ENCODE data around the gene ADAM19.
"Not testable (repeated sequence)": the region's sequence is repeated elsewhere in the genome, so short reads cannot be mapped to it uniquely, and the experiment has no call there.

The ADAM19 gene

DNA sequence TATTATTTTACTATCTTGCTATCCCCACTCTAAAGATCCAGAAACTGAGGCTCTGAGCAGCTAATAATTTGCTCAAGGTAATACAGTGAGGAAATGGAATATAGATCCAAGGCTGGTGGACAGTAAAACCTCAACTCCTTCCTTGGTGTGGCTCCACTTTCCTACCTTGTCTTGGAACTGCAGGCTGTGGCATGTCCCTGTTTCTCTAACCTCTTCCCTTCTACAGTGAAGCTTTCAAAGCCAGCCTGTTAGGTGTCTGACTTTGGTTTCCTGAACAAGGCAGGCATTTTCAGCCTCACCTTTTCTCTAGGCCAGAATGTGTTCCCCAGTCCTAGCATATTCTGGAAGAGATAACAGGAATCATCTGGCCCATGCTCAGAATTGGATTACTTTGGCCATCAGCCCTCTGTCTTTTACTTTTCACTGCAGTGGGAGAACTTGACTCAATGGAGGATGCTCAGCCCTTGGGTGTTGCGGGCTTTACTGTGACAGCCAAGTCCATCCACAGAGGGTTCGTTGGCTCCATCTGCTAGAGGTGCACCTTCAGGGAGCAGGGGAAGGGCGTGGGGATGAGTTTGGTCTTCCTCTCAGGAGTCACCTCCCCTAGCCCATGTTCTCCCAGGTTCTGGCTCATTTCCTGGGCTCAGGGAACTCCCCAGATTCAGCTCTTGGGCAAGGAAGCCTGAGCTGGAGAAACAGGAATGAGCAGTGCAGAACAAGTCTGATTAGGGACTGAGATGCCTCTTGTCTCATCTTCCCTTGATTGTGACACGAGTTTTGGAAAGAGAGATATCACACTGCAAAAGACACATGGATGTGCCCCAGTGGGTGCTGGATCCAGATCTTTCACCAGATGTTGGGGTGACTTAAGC, 114.4 kb downstream of the ADAM19 start:
- no peak for DNase-seq (ENCODE audit: low read depth)

DNA sequence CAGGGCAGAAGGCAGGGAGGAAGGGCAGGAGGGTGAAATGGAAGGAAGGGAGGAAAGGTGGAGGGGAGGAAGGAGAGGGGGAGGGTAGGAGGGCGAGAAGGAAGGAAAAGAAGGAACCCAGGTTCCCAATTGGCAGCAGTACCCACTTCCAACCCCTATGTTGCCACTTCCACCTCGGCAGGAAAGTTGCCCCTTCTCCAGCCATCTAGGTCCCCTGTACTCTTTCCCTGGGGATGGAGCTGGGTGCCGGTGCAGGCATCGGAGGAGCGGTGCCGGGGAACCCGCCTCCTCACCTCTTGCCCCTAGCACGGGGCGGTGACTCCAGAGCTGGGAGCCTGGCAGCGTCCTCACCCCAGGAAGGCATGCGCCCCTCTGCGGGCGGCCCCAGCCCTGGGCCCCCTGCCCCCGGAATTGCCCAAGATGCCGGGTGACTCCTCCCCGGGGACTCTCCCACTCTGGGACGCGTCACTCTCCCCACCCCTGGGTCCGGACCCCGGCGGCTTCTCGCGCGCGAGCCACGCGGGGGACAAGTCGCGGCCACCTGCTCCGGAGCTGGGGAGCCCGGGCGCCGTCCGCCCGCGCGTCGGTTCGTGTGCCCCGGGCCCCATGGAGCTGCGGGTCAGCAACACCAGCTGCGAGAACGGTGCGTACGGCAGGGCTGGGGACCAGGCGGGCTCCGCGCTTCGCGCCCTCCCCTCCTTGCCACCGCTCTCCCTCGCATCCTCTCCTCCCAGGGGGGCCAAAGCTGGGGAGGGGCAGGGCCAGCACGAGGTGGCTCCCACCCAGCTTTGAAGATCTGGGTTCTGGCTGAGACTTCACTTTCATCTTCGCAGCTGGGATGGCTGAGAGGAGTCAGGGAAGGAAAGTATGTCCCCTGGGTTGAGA, 115.6 kb downstream of the ADAM19 start, which contains the start of gene NIPAL4:
Gene NIPAL4 (plus strand): TSS at position 499 of the 885 bp plus-strand sequence. CDS start 108 bp downstream, at position 607.
- no peak for DNase-seq (ENCODE audit: low read depth)

DNA sequence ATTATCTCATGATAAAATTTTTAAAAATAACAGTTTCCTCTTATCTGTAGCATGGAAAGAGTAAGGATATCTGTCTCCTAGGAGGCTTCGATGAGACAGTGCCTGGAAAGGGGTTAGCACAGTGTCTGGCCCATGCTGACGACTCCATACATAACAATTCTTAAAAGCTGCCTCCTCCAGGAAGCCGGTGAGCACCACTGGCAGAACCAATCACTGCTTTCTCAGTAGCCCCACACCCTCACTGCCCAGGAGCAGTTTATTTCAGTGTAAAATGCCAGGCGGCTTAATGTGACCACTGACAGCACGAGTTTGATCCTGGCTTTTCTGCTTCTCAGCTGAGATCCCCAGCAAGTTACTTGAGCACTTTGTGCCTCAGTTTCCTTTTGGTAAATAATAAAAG, 116.7 kb downstream of the ADAM19 start:
- DNase-seq (ENCODE audit: low read depth), result no peak

DNA sequence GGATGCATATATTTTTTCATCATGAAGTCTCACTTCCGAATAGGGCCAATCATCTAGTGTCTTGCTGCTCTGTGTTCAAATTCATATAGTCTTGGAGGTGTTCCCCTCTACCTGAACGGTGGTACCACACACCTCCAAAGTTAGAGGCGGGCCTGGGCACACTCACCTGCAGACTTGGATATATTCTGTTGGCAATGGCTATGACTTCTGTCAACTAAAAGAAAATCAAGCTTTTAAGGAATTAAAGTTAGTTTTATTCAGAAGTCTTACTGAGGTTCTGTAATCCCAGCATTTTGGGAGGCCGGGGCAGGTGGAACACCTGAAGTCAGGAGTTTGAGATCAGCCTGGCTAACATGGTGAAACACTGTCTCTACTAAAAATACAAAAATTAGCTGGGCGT, 118.2 kb downstream of the ADAM19 start:
- no peak for DNase-seq (ENCODE audit: low read depth)

DNA sequence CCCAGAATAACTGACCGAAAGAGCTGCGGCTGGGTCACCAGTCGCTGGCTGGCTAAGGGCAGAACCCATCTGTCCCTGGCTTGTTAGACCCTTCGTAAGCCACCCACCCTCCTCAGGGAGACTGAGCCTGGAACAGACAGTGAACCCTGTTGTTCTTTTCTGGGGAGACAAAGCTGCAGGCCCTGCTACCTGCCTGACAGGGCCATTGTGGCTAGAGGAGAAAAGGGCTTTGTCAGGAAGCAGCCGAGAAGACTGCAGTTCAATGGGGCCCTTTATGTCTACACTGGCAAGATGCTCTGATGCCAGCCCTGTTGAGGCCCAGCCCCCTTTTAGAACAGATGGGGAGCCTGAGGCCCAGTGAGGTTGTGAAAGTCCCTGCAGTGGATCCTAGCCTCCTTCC, 119.3 kb downstream of the ADAM19 start:
- DNase-seq (ENCODE audit: low read depth), result no peak

DNA sequence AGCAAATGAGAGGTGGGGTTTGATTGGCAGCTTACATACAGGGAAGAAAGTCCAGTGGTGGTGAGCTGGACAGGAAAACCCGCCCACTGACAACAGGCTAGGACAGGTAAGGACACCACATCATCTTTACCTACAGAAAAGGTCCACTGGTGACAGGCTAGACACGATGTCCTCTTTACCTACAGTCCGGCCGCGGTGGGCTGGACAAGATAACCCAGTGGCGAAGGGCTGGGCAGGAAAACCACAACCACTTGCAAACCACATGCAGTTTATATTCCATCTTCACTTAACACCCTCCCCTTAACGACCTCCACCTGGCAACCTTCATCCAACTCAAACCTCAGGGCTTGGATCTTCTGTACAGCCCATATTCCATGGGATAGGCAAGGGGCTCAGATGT, 120.5 kb downstream of the ADAM19 start:
- DNase-seq (ENCODE audit: low read depth), result no peak

DNA sequence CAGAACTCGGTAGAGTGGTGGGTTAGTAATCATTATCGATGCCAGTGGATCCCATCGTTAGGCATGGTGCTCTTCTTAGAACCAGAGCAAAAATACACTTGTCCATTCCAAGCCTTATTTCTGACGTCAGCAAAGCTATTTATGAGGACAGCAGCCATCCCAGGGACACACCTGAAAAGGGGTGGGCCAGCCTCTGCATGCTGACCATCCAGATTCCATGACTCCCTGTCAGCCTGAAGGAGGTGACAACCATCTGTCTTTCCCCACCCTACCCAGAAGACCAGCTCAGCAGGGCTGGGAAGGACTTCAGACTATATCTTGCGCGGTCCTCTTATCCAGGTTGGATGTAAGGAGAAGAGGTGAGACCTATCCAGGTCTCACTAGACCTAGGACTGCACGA, 121.3 kb downstream of the ADAM19 start:
- DNase-seq (ENCODE audit: low read depth), result no peak

DNA sequence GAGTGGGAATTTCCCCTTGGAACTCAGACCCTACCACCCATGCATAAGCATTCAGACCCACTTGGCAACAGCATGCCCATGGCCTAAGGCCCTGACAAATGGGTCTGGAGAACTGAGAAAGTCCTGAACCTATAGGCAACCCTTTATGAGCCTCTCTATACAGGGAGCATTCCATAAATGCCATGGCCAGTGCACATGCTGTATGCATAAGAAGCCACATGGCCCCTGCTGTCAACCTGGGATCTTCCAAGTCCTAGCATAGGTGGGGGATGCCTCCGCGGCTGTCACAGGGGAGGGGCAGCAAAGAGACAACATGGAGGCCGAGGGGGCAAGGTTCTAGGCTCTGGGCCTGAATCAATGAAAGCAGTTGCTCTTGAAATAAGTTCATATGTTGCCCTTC, 123.8 kb downstream of the ADAM19 start:
- no peak for DNase-seq (ENCODE audit: low read depth)

DNA sequence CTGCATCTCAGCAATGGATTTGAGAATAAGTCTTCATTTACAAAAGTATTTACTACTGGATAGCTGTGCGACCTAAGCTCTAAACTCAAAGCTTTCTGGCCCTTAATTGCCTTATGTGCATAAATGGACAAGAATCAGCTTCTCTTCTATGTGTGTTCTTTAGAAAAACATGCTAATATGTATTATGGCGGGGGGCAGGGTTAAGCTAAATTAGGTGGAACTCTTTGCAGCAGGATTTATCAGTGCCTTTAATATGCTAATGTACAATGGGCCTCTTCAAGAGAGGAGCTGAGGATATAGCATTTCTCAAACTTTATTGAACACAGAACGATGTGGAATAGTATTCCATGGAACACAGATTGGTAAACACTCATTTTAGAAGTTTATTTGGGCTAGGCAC, 125.6 kb downstream of the ADAM19 start:
- DNase-seq (ENCODE audit: low read depth), result no peak

DNA sequence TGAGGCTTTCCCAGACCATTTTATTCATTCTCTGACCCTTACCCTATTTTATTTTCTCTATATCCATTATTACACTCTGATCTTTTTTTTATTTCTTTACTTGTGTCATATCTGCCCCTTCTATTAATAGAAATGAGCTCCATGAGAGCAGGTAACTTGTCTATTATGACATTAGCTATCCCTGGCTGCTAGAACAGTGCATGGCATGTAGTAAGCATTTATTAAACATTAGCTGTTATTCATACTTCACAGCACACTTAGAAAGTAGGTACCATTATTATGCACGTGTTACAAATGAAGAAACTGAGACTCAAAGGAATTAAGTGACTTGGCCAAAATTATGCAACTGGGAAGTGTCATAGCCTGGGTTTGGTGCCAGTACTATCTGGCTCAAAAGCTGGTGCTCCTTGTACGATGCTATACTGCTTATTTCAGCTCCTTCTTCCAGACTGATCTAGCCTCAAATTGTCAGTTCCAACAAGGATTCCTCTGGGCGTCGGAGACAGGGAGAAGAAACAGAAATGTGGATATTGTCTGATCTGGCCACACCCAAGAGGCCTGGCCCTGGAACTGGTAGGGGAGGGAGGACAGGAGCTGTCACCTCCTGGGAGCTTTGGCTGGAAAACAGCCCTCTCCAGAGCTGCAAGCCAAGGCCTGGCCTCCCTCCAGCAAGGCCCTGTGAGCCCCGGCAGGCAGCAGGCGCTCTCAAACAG, 126.4 kb downstream of the ADAM19 start:
- no peak for DNase-seq (ENCODE audit: low read depth)

DNA sequence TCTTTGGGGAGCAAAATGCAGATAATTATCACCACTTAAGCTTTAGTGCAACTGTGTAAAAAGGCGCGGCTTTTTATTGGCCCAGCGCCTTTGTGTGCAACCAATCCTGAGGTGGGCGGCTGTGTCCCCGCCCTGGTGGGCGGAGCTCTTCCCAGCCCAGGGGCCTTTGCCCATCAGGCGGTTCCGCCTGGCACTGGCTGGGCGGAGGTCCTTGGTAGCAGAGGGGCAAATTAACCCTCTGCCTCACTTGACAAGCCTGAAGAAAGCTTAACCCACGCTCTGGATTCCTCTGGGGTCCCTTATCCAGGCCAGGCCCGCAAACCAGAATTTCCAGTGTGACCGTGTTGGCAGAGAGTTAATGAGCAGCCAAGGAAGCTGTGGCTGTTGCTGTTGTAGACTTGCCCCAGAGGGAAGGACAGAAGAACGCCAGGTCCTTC, 128.4 kb downstream of the ADAM19 start:
- no peak for DNase-seq (ENCODE audit: low read depth)

DNA sequence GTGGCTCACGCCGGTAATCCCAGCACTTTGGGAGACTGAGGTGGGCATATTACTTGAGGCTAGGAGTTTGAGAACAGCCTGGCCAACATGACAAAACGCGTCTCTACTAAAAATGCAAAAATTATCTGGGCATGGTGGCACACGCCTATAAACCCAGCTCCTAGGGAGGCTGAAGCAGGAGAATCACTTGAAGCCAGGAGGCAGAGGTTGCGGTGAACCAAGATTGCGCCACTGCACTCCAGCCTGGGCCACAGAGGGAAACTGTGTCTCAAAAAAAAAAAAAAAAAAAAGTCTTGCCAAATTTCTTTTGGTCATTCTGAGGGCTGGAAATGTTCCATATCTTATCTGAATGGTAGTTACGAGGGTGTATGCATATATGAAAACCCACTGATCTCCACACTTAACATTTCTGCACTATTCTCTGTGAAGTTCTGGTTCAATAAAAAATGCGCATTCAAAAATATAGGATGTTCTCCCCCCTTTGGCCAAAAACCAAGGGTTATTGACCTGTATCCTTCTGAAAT, 129.1 kb downstream of the ADAM19 start:
- DNase-seq (ENCODE audit: low read depth), result peak; percentile 26

DNA sequence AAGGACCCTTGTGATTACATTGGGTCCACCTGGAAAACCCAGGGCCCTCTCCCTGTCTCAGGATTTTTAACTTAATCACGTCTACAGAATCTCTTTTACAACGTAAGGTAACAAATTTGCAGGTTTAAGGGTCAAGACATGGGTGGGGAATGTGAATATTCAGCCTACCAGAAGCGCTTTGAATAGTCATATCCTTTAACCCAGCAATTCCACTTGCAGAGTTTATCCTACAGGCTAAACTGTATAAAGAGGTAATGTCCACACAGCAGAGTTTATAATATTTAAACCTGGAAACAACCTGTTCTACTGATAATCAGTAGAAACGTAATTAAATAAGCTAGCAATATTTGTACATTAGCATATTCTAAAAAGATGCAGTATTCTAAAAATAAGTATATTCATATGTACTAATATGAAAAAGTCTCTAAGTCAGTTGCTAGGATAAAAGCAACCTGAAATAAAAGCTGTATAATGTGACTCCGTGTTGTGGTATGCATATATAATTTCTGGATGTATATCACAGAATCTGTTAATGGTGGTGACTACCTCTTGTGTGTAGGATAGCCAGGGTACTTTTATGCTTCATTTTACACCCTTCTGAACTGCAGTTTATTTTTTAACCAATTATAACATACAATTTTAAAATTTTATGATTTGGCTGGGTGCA, 129.7 kb downstream of the ADAM19 start:
- no peak for DNase-seq (ENCODE audit: low read depth)

DNA sequence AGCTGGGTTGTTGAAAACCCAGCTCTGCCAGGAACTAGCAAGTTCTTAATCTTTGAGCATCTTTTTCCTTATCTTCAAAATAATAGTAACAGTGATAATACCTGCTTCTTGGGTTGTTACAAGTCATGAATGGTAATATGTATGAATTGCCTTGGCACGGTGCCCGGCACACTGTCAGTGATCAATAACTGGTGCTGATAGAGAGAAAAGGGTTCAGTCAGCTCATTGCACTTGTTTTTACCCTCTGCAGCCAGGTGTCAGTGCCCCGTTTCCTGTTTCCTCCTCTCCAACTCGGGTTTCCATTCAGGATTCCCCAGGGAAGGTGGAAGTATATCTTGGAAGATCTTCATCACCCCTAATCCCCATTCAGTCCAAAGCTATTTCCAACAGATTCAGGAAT, 131.4 kb downstream of the ADAM19 start:
- DNase-seq (ENCODE audit: low read depth), result no peak

DNA sequence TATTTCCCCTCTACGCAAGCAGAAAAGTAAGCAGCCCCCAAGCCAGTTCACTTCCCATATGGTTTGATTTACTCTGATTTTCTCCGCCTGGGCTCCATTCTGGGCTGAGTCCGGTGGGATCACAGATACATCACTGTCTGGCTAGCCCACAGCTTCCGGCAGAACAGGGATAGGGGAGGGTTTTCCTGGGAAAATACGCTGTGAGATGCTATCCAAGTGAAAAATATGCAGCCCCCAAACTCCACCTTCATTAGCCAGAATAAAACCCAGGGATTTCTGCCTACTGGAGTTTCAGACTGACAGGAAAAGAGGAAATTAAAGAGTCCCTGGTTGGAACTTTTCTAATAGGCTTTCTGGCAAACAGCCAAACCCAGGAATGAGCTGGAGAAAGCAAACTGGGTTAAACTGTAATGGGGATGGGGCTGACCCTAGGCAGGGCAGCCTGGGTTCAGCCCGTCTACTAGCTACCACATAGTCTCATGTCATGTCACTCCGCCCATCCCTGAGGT, 132.5 kb downstream of the ADAM19 start:
- no peak for DNase-seq (ENCODE audit: low read depth)

DNA sequence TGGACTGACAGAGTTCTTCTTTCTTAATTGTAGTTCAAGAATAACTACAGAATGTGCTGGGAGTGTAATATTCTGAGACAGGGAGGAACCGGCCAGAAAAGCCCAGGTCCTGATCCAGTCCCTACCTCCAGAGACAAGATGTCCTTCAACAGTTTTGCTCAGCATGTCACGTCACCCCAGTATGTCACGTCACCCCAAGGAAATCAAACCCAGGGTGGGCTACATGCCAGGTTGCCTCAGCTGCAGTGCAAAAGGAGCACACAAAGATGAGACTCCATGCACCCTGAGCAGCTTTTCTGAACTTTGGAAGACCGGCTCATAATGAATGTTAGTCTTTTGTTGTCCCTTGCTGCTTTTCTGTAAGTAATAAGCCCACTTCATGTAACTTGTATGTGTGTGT, 141.5 kb downstream of the ADAM19 start:
- no peak for DNase-seq (ENCODE audit: low read depth)

DNA sequence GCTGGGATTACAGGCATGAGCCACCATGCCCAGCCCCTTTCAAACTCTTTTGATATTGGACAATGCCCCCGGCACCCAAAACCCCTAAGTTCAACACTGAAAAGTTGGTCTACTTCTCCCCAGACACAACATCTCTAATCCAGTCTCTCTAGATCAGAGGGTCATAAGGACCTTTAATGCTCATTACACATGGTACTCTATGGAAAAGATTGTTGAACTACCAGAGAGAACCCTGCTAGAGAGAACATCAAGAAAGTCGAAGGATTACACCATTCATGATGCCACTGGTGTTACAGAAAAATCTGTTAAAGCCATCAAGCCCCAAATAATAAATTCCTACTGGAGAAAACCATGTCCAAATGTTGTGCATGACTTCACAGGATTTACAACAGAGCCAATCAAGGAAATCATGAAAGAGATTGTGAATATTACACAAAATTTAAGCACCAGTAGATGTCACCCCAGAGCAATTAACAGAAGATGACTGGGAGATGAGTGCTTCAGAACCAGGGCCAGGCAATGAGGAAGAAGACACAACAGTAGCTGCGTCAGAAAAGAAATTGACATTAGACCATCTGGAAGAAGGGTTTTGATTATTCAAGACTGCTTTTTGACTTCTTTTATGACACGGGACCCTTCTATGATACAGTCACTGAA, 143.9 kb downstream of the ADAM19 start:
- peak; percentile 63 for DNase-seq (ENCODE audit: low read depth)

DNA sequence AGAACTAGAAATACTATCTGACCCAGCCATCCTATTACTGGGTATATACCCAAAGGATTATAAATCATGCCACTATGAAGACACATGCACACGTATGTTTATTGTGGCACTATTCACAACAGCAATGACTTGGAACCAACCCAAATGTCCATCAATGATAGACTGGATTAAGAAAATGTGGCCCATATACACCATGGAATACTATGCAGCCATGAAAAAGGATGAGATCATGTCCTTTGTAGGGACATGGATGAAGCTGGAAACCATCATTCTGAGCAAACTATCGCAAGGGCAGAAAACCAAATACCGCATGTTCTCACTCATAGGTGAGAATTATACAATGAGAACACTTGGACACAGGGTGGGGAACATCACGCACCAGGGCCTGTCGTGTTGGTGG, 145.7 kb downstream of the ADAM19 start:
- DNase-seq (ENCODE audit: low read depth), result not testable (repeated sequence)

Data from amniotic epithelial cell (primary cell).